Amniotic stem cell (primary cell): ENCODE data around the gene MAP3K13.
A peak's percentile ranks its signal among the peaks of the same experiment; 100 is the strongest.

Source experiments
- DNase-seq: peaks from one replicate; lab custom pipeline; 2025; lab: John Stamatoyannopoulos, UW

MAP3K13 gene, protein sequence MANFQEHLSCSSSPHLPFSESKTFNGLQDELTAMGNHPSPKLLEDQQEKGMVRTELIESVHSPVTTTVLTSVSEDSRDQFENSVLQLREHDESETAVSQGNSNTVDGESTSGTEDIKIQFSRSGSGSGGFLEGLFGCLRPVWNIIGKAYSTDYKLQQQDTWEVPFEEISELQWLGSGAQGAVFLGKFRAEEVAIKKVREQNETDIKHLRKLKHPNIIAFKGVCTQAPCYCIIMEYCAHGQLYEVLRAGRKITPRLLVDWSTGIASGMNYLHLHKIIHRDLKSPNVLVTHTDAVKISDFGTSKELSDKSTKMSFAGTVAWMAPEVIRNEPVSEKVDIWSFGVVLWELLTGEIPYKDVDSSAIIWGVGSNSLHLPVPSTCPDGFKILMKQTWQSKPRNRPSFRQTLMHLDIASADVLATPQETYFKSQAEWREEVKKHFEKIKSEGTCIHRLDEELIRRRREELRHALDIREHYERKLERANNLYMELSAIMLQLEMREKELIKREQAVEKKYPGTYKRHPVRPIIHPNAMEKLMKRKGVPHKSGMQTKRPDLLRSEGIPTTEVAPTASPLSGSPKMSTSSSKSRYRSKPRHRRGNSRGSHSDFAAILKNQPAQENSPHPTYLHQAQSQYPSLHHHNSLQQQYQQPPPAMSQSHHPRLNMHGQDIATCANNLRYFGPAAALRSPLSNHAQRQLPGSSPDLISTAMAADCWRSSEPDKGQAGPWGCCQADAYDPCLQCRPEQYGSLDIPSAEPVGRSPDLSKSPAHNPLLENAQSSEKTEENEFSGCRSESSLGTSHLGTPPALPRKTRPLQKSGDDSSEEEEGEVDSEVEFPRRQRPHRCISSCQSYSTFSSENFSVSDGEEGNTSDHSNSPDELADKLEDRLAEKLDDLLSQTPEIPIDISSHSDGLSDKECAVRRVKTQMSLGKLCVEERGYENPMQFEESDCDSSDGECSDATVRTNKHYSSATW

DNA sequence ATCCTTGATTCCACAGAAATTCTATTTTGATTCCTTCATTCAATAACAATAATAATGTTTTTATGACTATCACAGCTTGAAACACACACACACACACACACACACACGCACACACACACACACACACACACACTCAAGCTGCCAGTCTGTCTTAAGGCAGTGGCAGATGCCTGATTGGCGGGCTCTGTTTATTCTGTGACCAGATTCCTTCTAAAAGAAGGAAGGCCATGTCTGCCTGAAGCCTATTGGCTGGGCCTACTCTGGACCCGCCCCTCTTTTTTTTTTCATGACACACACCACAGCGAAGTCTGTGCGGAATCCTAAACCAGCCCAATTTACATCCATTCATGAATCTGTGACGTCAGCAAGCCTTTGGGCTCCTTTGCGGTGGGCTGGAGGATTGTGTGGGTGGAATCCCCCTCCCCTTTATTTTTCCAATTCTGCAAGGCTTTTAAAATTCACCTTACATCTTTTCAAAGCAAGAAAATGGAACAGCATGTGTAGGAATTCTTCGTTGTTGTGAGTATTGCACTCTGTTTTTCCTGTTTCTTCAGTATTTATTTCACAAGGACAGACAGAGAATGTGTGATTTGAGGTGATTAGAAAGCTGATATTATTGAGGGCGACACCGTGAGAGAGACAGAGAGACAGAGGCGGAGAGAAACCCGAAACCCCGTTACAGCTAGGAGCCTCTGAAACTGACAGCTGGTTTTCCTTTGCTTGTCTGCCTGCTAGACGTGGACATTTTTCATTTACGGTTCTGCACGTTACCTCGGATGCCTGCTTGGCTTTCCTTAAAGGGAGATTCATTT is at the start of gene MAP3K13:
TSS of gene MAP3K13 (plus strand) at position 287 of the 812 bp plus-strand sequence. CDS start 65,446 bp downstream, outside the sequence.
- DNase-seq: peak; percentile 87

DNA sequence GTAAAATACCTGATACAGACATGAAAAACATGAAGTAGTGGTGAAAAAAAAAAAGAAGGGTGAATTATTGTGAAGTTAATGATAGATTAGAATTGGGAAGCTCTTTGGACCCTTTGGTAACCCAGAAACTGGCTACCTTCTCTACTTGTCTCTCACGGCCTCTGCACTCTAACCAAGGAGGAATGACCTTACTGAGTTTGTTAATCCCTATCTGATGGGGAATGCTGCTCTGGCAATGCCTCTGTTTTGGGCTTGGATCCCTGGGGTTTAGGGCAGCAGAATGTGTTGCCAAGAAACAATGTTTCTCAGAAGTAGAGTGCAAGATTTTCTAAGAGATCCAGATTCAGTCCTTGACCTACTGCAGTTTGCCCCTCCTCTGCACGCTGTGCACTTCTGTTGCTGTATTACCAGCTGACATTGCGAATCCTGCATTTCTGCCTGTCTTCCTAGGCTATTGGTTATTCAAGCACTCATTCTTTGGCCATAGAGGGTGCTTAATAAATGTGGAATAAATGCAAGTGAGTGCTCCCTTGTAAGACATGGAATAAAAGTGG is 49.2 kb upstream of the MAP3K13 start:
- no peak for DNase-seq

DNA sequence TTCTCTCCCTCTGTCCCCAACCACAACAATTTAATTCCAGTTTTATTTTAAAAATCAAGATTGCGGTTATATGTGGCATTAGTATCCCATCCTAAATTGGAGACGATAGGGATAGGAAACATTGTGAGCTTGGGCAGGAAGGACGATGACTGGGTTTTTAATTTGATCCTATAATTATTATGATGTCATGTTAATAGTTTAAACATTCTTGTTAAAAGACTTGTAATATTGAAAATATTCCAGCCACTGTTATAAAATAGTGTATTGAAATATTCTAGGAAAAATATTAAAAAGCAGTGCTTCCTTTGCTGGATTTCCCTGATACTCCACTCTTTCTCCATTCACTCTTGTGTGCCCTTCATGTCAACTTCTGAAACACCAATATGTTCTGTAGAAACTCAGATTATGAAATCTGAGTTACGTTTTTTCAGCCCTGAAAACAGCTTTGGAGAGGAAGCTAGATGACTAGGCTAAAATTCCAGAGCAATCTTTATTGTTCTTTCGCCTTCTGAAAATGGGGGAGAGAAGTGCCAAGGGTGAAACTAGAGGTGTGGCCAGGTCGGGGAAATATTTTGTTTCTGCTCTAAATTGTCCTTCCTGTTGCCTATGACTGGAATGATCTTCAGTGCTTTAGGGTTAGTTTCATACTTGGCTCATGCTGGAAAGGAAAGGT is 46.1 kb upstream of the MAP3K13 start:
- no peak for DNase-seq

DNA sequence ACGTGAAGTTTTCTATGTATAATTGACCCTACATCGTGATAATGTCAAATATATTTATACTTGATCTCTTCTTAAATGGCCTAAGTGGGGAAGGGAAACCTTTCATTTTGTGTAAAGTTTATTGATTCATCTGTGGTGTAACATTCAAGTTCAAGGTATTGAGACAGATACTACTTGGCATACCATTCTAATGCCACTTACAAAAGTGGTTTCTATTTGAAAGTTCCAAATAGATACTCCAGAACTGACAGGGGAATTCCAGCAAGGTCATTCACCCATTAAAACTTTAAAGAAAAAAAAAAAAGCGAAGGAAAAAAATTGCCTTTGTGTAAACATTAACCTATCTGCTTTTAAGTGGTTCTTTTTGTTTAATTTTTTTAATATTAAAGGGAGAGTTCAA is 45.3 kb upstream of the MAP3K13 start:
- no peak for DNase-seq

DNA sequence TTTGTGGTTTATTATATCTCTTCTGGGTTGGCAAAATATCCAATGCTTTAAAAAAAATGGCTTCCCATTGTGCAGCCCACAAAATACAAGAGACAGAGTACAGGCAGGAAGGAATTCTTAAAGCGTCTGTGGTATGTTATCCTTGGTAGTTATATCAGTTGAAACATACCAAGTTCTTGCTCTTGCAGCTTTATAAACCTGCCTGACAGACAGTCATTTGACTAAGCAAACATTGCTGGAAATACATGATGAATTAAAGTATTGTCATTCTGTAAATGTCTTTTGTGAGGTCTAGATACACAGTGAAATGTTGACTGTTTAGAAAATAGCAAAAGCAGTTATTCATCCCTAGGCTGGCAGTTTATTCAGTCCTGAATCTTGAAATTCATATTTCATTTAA is 44.8 kb upstream of the MAP3K13 start:
- DNase-seq: no peak

DNA sequence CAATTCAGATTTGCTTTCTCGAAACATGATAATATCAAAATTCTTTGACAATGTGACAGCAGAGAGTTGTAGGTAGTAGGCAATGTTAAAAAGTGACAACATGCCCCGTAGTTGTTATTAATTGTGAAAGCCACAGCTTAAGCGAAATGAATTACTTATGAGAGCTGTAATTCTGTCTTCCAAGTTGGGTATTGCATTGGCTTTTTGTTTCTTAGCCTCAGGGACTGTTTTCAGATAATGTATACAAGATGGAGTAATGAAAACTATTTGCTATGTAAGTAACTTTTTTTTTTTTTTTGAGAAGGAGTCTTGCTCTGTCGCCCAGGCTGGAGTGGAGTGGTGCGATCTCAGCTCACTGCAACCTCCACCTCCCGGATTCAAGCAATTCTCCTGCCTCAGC is 43.1 kb upstream of the MAP3K13 start:
- DNase-seq: no peak

DNA sequence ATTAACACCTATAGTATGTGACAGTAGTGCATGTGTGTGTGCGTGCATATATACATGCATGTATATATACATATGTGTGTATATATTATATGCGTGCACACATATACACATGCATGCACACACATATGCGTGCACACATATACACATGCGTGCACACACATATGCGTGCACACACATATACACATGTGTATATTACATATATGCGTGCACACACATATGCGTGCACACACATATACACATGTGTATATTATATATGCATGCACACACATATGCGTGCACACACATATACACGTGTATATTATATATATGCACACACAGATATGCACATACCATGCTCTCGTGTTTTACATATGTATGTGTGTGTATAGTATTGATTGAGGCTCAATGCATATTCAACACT is 42.0 kb upstream of the MAP3K13 start:
- no peak for DNase-seq

DNA sequence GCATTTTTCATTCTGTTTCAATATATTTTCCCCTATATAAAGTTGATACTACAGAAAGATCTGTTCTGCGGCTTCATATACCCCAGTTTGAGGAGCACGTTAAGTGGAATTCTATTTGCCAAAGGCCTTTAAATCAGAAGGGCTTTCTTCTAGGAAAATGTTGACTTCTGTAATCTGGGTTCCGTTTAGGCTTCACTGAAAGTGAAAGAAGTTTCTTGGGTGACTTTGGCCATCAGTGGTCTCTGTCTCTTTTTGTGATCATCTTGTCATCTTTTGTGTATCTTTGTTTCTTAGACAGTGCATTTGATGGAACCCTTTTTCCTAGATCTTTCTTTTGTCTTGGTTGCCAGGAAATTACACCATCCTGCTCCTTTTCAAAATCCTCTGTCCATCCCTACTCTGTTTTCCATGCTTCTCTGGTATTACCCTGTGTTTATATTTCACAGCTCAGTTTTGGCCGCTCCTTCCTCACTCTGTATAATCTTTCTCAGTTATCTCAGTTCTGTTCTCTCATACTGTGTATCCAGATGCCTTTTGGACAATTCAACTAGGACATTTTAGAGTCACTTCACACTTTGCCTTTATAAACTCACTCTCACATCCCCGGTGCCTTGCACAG is 40.7 kb upstream of the MAP3K13 start:
- DNase-seq: no peak

DNA sequence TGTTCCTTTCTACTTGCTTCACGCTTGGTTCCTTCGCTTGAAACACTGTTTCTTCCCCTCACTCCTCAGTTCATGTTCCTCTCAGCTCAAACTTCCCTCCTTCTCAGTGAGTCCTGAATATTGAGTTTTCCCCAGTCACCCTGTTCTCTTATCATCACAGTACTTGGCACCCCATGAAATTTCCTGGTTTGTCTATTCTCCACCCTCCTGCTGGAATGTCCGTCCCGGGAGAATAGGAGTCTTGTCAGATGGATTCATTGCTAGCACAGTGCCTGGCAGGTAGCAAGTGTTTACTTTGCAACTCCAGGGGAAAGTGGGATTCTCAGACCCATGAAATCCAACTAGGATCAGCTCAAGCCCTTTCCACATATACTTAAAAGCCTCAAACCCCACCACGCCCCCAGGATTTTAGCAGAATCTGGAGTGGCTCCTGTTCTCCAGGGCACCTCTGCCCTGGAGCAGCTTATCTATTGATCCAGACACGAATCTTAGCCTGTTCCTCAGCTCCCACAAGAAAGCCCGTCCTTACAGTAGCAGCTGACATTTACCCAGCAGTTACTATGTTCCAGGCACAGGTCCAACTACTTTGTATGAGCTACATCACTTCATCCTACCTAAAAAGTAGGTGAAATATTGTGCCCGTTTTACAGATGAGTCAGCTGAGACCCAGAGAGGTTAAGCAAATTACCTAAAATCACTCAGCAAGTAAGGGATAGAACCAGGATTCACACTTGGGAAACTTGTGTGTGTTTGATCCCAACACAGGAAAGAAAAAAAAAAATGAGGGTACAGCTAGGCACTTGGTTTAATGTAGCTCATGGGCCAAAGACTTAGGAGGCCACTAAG is 36.8 kb upstream of the MAP3K13 start:
- DNase-seq: no peak

DNA sequence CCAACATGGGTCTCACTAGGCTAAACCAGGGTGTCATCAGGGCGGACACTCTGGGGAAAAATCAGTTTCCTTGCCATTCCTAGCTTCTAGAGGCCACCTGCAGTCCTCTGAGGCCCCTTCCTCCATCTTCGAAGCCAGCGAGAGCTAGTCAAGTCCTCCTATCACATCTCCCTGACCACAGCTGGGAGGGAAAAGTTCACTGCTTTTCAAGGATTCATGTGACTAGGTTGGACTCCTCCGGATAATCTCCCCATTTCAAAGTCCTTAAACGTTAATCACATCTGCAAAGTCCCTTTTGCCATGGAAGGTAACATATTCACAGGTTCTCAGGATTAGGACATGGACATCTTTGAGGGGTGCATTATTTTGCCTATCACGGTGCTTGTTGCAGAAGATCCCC is 35.9 kb upstream of the MAP3K13 start:
- no peak for DNase-seq

DNA sequence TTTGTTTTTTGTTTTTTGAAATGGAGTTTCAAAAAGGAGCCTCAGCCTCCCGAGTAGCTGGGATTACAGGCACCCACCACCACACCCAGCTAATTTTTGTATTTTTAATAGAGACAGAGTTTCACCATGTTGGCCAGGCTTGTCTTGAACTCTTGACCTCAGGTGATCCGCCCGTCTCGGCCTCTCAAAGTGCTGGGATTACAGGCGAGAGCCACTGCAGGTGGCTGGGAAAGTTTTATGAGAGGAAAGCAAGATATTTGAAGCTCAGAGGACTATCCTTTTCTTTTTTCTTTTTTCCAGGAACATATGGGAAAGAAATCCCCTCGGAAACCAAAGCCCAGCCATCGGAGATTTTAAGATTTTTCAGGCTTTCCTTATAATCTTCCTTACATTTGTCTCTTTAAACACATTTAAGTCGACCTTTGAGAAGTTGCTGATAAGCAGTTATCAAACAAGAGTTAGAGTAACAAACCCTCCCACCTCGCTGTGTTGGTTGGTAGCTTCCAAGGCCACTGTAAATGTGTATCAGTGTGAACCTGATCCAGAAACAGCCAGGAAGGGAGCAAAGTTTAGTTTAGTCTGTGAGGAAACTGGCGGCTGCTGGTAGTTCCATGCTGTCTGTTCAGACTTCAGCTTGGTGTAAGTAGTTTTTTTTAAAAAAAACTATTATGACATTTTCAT is 34.5 kb upstream of the MAP3K13 start:
- DNase-seq: no peak

DNA sequence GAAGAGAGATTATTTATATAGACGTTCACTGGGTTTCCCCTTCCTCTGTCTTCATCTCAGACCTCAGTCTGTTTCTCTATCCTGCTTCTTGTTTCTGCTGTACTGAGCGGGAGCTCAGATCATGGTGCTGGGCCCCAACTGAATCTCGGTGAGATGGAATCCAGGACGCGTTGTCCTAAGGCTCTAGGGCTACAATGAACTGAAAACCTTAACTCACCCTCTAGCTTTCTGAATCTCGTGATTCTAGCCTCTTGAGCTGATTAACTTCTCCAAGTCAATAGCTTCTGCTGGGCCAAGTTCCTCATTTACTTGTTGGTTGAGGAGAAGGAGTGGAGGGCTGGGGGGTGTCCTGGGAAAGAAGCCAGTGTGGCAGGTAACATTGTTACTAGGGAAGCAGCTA is 32.7 kb upstream of the MAP3K13 start:
- no peak for DNase-seq

DNA sequence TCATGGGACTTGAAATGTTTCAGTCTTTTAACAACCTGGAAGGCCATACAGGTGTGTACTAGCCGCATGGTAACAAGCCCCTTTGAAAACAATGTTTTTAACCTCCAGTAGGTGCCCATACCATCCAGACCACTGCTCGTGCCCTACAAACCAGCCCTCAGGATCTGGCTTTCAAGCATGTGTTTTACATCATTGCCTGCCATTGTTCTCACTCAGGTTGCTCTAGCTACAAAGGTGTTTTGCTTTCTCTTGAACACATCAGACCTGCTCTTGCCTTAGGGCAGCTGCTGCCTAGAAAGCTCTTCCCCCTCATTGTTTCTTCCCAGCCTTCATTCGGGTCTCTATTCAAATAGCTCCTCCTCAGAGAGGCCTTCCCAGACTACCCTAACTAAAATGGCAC is 32.3 kb upstream of the MAP3K13 start:
- no peak for DNase-seq

DNA sequence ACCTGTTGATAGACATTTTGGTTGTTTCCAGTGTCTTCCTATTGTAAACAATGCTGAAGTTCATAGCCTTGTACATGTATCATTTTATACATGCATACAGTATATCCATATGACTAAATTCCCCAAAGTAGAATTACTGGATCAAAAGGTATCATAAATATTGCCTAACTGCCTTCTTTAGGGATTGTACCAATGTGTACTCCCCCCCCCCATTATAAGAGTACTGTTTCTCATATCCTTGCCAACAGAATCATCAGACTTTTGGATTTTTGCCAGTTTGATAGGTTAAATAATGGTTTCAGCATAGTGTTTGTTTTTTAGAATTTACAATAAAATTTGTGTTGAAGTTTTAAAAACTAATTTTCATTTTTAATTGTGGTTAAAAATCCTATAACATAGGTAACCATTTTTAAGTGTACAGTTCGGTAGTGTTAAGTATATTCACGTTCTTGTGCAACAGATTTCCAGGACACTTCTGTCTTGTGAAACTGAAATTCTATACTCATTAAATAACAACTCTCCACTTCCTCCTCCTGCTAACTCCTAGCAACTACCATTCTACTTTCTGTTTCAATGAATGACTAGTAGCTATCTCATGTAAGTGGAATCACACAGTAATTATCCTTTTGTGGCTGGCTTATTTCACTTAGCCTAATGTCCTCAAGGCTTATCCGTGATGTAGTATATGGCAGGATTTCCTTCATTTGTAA is 30.8 kb upstream of the MAP3K13 start:
- no peak for DNase-seq

DNA sequence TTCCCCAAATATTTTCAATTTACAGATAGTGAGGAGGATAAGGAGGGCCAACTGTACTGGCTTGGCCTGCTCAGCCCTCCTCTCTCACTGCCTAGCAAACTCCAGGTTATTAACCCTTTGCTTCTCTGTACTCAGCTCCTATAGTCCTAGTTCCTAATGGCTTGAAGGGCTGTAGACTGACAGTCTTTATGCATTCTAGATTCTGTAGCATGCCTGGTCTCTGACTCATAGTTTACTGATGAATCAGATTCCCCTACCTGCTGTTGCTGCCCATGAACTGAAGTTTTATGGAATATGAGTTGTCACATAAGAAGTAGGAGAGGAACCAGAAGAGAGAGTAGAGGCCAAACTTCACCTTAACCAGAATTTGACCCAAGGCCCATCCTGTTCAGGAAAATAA is 27.1 kb upstream of the MAP3K13 start:
- DNase-seq: no peak

DNA sequence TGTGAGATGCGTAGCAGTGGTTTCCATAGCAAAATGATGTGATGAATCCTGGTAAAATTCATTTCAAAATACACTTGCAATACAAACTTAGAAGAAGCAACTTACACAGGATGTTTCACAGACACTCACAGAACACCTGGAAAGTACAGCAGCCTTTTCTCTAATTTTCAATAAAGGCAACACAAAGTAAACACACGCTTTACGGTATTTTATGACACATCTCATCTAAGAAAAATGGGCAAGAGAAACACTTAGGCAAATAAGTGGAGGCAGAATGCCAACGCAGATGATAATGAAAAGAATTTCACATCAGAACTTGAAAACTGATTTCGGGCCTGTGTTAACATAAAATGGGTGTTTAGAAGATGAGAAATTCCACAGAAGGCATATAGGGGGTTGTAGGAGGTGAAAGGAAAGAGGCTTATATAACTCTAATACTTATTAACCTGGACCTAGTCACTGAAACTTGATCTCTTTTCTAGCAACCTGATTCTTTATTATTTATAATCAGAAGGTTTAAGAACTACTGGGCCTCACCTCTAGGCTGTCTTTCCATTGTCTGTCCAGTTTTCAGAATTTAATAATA is 25.6 kb upstream of the MAP3K13 start:
- DNase-seq: no peak

DNA sequence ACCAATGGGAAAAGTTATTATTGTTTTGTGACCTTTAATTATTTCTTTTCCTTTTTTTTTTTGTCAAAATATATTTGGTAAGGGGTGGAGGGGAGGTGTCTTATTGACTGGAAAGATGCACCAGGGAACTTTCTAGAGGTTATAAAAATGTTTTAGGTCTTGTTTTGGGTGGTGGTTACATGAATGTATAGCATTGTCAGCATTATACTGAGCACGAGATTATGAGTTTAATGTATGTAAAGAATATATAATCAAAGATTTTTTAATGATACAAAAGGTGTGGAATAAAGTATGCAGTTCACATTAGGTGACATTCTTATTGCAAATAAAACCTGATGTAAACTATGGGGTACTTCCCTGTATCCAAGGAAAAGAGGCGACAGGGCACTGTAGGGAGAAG is 23.0 kb upstream of the MAP3K13 start:
- no peak for DNase-seq

DNA sequence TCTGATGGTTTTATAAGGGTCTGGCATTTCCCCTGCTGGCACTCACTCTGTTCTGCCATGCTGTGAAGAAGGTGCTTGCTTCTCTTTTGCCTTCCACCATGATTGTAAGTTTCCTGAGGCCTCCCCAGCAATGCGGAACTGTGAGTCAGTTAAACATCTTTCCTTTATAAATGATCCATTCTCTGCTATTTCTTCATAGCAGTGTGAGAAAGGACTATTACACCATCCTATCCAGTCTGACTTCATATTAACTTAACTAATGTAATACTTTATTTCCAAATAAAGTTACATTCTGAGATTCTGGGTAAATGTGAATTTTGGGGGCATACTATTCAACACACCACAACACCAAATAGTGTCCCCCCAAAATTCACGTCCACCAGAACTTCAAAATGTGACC is 22.2 kb upstream of the MAP3K13 start:
- DNase-seq: no peak
